NCI-H187 (cell line): ENCODE data around the gene GMDS.

Experiments
- DNase-seq, 2 experiments: peaks; one replicate each; lab custom pipeline; 2025; lab: John Stamatoyannopoulos, UW

Gene GMDS

DNA sequence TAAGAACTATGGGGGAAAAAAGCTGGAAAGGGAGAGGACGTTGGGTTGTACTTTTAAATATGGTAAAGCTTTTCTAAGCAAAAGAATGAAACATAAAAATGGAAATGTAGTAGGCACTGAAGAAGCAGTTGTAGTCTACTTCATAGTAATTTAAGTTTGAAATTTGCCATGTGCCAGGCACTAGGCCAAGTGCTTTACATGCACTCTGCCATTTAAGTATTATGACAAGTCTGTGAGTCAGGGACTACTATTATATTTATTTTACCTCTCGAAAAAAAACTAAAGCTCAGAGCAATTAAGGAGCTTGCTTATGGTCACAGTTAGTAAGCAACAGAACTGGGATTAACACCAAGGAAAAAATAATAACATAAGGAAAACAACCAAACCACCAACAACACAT is 257.8 kb downstream of the GMDS start:
- DNase-seq: no peak

DNA sequence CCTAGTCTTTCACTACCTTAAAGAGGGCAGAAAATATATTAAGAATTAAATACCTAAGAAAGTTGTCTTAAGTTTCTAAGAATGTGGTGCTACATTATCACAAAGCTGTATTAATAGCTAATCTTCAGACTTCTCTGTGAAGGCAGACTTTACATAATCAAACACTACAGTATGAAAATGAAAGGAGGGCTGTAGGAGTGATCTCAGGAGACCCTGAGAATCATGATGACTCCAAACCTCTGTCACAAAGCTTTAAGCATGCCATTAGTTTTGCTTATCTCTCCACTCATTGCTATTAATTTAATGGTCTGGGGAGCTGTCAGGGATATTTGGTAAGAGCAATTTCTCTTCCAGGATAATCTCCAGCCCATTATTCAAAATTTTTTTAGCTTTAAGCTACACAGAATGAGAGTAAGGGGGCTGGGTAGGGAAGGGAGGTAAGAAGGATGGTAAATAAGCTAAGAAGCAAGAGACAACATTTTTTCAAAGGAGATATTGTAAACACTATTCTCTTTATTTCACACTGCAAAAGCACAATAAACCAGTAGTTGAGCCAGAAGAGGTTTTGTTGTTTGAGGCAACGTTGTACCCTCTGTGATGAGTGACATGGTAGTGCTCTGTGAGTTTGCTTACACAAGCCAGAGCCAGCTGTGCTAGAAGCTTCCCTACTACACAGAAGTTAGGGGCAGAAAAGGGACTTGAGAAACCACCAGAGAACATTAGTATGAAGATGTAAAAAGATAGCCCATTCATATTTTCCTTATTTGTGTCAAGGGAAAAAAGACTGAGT is 258.8 kb downstream of the GMDS start:
- DNase-seq: no peak

DNA sequence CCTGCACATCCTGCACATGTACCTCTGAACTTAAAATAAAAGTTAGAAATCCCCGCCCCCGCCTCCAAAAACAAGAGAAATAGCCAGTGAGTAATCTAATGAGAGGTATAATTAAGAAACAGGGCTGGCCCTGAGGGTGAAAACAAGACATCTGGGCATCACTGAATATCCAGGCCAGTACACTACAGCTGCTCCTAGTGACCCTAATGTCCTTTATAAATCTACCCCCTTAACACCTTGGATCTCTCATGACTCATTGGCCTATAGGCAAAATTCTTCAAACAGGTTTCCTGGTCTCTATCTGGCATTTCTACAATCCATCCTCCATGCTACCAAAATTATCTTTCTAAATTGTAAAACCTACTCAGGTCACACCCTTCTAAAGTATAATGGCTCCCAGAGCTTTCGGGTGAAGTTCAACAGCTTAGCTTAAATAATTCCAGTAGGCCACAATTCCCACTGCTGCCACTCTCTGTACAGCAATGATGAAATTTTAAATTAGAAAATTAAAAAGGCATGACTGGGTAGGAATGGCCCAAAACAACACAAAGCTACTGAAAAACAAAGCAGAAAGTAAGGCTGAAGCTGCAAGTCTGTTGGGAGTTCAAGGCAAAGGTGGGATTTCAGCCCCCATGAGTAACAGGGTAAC is 260.9 kb downstream of the GMDS start:
- no peak for DNase-seq

DNA sequence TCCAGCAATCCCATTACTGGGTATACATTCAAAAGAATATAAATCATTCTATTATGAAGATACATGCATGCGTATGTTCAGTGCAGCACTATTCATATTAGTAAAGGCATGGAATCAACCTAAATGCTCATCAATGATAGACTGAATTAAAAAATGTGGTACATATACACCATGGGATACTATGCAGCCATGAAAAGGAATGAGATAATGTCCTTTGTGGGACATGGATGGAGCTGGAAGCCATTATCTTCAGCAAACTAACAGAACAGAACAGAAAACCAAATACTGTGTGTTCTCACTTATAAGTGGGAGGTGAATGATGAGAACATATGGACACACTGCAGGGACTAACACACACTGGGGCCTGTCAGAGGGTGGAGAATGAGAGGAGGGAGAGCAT is 261.6 kb downstream of the GMDS start:
- DNase-seq: no peak

DNA sequence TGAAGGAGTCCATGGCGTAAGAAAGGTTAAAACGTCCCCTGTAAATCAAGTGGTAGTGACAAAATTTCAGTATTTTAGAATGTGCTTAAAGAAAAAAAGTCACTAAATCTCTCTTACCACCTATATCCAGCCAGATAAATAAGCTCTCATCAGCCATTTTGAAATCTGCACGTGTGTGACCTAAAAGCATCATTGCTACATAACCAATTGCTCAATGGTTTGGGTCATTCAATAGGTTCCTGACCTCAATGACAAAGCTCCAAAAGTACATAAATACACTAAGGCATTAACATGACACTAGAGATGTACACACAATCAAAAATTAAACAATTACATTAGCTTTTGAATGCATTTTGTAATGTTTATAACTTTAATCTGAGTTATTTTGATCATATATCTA is 272.4 kb downstream of the GMDS start:
- no peak for DNase-seq

DNA sequence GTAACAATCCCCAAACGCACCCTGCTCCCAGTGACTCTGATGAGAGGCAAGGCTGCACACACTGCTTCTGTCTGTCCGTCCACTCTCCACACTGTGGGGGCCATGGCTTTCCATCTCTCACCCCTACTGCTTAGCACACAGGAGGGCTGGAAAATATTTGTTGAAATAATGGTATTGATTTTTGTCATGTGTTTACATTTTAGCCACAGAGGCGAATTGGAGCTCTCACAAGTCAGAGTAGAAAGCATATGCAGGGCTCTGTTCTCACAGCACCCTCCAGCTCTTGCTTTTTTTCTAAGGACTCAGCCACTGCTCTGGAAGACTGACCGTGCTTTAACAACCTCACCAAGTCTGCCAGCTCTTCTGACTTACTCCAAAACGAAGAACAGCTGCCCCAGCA is 273.8 kb downstream of the GMDS start:
- no peak for DNase-seq

DNA sequence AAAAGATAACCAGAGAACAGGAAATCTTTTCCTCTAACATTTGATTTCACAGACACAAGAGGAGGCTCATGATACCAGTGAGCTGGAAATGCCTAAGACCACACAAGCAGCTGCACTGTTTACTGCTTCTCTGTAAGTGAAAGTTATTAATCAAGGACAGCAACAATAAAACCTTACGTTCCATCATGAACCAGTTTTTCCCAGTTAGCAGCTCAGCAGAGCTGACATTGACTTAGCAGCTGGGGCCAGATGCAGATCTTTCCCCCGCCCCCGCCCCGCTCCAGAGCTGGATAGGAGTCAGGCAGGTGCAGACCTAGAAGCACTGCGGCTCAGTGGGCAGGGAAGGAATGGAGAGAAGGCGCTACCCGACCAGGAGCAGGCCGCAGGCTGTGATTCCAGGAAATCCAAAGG is 275.2 kb downstream of the GMDS start:
- peak; percentile 21 to 61 for DNase-seq

DNA sequence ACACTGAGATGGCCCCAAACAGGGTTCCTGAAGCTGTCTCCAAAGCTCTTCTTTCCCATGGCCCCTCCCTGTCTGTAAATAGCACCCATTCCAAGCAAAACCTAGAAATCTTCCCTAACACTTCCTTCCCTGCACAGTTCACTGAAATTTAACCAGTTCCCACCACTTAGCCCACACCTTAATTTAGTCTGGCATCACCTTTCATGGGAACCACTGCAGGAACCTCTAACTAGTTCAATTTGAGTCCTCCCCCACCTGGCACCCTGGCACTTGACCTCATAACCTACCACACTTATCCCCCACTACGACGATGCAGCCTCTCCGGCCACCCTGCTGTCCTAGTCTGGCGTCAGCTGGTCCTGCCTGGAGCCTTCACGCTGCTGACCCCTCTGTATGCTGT is 278.7 kb downstream of the GMDS start:
- DNase-seq: no peak

DNA sequence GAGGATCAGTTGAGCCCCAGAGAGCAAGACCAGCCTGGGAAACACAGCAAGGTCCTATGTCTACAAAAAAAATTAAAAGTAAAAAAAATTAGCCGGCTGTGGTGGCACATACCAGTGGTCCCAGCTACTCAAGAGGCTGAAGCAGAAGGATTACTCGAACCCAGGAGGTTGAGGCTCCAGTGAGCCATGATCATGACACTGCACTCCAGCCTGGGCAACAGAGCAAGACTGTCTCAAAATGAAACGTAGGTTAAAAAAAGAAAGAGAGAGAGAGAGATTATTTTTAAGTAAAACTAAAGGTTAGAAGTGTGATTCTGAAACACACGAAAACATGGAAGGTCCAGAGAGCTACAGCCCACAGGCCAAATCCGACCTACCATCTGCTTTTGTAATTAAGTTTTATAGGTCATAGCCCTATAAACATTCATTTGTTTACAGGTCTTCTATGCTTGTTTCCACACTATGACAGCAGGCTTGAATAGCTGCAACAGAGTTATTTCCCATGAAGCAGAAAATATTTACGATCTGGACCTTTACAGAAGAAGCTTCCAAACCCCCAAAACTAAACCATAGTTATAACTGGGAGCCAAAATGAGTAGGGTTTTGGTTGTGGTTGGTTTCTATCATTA is 279.7 kb downstream of the GMDS start:
- DNase-seq: no peak

DNA sequence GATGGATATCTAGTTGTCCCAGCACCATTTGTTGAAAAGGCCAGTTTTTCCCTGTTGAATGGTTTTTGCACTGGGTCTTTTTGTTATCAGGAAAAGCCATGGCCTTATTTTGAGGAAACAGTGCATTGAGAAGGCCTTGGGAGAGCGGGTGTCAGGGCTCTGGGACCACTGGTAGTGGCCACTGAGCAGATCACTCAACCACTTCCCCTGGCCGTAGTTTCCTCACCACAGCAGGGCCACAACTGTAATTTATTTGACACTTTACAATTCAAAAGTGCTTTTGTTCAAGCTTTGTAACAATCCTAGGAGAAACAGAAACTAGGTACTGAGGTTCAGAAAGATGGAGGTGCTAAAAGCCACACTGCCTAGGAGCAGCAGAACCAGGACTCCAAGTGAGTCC is 281.8 kb downstream of the GMDS start:
- no peak for DNase-seq

DNA sequence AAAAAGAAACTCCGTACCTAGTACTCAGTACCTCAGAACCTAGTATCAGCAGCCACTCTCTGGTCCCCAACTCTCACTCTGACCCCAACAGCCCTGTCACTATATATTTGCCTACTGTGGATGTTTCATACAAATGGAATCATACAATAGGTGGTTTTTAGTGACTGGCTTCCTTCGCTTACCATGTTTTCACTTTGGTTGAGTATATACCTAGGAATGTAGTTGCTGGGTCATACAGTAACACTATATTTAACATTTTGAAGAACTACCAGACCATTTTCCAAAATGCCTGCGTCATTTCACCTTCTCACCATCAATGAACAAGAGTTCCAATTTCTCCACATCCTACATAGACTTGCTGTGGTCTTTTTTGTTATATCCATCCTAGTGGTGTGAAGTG is 283.2 kb downstream of the GMDS start:
- no peak for DNase-seq

DNA sequence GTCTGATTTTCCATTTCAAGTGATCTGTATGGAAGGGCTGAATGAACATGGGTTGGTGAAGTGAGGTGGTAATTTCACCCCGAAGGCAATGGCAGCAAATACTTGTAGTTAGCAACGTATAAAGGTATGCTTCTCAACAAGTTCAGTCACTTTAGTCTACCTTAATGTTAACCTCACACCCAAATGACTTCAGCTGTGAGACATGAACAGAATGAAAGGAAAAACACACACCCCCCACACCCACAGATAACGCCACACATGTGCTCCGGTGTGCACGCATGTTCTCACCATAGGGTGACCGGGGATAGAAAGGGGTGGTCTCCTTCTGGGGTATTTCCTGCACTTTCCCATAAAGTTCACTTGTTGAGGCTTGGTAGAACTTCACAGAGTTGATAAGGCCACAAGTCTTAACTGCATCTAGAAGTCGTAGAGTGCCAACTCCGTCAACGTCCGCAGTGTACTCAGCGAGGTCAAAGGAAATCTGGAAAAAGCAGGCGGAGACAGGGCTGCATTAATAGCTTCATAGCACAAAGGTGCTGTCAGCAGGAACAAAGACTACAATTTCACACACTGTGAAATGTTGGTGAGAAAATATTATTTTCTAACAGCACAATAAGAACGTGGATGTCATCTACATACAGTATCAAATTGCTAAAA is 284.8 kb downstream of the GMDS start:
- DNase-seq: no peak

DNA sequence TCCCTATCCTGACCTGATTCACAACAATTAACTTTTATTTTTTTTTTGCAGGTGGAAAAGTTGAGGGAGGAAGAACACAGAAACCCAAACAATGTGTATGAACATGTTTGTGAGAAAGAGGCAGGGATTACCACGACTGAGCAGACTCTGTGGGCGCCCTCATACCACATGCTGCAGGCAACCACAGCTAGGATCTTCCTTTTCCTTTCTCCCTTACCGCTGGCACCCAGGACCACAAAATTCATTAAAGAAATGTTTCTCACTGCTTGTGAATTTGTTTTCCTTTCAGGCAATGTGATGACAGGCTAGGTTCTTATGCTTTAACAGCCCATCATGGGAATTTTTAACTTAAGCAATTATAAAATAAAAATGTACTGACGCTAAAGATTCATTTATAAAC is 287.1 kb downstream of the GMDS start:
- DNase-seq: no peak

DNA sequence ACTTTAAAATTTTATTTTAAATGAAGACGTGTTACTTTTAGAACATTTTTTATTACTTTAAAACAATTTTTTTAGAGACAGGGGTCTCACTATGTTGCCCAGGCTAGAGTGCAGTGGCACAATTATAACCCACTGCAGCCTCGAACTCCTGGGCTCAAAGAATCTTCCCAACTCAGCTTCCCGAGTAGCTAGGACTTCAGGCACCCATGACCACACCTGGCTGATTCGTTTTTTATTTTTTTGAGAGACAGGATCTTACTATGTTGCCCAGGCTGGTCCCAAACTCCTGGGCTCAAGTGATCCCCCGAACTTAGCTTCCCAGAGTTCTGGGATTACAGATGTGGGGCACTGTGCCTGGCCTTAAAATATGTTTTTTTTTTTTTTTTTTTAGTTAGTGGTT is 287.7 kb downstream of the GMDS start:
- DNase-seq: no peak

DNA sequence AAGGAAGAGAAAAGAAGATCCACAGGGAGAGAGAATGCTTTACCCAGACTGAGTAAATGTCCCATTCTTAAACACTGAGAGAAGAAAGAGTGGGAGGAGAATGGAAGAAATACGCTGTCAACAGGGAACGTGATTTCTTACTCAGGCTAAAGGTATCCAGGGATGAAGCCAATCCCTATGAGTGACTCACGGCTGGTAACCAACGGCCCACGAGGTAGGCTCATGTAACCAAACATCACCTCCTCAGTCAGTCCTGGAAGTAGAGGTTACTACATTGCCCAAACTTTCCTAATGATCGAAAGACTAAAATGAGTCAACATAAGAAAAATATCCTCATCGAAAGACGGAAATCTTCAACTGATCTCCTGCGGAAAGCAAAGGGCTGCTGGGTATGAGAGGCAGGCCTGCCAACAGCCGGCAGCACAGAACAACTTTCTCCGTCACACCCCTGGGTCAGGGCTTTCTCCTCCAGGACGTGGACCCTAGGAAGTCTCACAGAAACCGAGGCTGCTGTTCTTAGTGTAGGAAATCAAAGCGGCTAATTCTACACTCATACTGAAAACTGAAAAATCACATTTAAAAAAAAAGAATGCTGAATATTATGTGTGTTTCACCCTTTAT is 292.6 kb downstream of the GMDS start:
- DNase-seq: no peak

DNA sequence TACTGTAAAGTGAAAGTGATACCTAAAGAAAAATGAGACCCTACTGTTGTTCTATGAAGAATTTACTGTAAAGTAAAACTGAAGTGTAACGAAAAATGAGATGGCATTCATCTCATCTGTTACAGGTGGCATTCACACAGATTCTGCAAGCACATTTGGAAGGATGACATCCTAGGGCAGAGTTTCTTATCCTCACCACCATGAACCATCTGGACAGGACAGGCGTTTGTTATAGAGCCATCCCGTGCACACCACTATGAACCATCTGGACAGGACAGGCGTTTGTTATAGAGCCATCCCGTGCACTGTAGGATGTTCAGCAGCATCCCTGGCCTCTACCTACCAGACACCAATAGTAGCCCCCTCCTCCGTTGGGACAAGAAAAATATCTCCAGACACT is 294.8 kb downstream of the GMDS start:
- DNase-seq: no peak

DNA sequence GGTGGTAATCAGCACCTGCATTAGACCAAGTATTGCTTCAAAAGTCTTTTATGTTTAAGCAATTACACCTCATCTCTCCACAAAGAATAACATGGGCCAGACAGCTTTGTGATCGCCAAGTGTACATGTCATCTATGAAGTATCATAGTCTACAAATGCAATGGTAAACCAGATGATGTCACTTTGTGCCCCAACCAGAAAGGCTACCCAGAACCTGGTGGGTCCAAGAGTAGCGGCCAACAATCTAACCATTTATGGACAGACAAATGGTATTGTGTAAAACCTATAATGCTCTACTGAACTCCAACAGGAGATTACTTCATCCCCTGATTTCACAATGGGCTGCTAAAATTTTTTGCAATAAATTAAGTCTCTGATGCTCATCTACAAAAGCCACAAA is 295.9 kb downstream of the GMDS start:
- DNase-seq: no peak

DNA sequence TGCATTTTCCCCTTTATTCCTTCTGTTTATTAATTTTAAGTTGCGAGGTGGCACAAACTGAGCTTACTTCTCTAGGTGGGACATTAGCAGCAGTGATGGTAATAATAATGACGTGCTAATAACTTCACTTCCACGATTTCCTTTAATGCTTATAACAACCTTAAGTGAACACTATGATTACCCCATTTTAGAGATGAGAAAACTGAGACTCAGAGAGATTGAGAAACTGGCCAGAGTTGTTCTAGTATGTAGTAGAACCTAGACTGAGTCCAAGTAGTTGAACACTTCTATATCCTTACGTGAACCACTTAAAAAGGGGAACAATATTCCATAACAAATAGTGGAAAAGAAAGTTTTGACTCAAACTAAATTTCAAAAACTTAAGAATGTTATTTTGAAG is 297.5 kb downstream of the GMDS start:
- no peak for DNase-seq

DNA sequence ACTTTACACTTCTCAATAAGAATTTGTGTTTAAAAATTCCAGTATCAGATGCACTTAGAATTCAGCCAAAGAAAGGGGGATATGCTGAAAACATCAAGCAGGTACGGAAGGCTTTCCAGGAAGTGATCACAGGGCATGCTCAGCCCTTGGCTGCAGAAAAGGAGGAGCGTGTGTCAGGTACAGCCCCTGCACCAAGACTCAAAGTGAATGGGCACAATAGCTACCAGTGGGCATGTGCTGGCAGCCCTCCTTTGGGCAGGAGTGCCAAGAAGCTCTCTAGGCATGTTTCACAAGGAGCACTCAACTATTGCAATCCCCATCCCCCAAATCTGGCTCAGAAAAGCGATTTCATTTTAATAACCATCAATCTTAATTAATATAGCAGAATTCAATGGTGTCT is 298.8 kb downstream of the GMDS start:
- DNase-seq: no peak

DNA sequence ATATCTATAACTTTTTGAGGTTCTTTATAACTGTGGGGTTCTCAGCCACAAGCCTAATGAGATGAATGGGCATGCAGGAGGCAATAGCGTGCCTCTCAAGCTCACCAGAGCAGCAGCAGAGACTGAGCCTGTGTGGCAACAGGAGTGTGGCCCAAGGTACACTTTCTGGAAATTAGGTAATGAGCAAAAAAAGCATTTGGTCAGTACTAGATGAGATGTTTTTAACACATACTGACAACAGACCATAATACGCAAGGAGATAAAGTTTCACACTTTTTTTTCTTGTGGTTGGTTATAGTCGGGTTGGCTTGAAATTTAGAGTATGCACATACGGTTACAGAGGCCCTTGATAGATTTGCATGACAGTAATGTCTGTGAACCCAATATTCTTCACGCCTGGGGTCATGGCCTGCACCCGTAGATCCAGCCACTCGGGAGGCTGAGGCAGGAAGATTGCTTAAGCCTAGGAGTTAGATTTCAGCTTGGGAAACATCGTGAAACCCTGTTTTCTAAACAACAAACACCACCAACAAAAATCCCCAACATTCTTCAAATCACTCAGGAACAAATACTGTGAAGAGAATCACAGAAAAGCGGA is 300.1 kb downstream of the GMDS start:
- DNase-seq: no peak

DNA sequence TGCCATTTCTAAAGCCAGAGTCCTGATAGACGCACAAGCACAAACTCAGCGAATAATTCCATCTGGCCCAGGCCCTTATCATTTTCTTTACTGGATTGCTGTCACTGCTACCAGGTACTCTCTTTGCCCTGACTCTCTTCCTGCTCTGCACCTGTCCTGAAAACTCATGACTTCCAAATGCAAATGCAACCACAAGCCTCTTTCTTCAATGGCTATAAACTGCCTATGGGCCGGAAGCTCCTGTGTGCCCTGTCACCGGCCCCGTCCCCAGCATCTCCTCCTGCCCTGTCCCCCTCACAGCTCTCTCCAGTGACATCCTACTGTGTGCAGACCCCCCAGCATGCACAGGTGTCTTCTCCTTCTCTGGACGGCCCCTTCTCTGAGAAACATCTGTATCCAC is 302.6 kb downstream of the GMDS start:
- no peak for DNase-seq

DNA sequence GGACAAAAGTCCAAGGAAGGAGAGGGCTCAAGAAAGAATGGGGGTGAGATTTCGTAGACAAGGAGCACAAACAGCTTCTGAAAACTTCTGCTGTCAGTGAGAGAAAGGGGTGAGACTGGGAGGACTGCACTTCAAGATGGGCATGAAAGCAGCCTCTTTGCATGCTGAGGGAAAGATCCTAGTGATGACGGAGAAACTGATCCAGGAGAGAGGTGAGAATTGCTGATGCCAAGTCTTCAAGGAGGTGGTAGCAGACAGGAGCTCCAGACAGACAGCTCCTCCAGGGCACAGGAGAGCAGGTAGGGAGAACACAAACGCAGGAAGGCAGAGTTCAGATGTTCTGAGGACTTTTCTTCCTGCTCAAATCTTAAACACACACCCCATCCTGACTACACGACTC is 303.9 kb downstream of the GMDS start:
- no peak for DNase-seq
